Activated T-cell treated with anti-CD3 and anti-CD28 coated beads, Interleukin-2, amount 50 U/mL, for 72 hours (primary cell): Measurements from ENCODE around the gene TOB1. TPM values are rescaled to one million over a fixed set of nuclear protein-coding genes. Genes with fewer than 3 reads are reported as not detected.
A peak's percentile ranks its signal among the peaks of the same experiment; 100 is the strongest.
"Not testable (repeated sequence)": the region's sequence is repeated elsewhere in the genome, so short reads cannot be mapped to it uniquely, and the experiment has no call there.

Experiments
- ATAC-seq, 2 donors: fragments of 150-1000 bp; cut with Tn5 transposase; replicated peaks in 1 of 2; 2 replicates each; pipeline ENCODE4 v1.10.0; 2021; ENCODE audit warnings: moderate library complexity in 2 of 2, mild to moderate bottlenecking in 1 of 2
- DNase-seq, 2 donors: peaks; one replicate each; pipeline ENCODE4 v3.0.0; 2021 to 2022; ENCODE audit warnings: mixed read lengths in 1 of 2
- H3K27ac Mint-ChIP-seq: one replicate; pipeline ENCODE4 v1.8.0; 2022; ENCODE audit warnings: mild to moderate bottlenecking, moderate library complexity, mixed read lengths
- H3K27me3 Mint-ChIP-seq: one replicate; pipeline ENCODE4 v1.8.0; 2022; ENCODE audit warnings: low read depth, mixed read lengths
- H3K36me3 Mint-ChIP-seq, 2 donors: one replicate each; pipeline ENCODE4 v1.8.0; 2022; ENCODE audit warnings: mixed read lengths in 2 of 2, mild to moderate bottlenecking in 1 of 2; ENCODE audit not compliant: insufficient read depth in 2 of 2
- H3K4me1 Mint-ChIP-seq: one replicate; pipeline ENCODE4 v1.8.0; 2022; ENCODE audit warnings: low read depth, mixed read lengths
- H3K4me3 Mint-ChIP-seq, 2 donors: one replicate each; pipeline ENCODE4 v1.8.0; 2022; ENCODE audit warnings: mild to moderate bottlenecking in 2 of 2, mixed read lengths in 2 of 2, moderate library complexity in 2 of 2
- H3K9me3 Mint-ChIP-seq, 2 donors: one replicate each; pipeline ENCODE4 v1.8.0; 2022; ENCODE audit warnings: mixed read lengths in 2 of 2
- total RNA-seq, 2 donors: library from RNA; stranded (reverse); gene quantifications; one replicate each; pipeline ENCODE4 v1.2.3, GENCODE V29; 2022

TOB1 gene
- total RNA-seq, 2 donors from 2014 or later: 57.3 to 68.9 TPM

GRCh38 chr17:50903604-50904517 is 37.7 kb upstream of the TOB1 start:
- Mint-ChIP-seq H3K36me3 (no peaks in the 10 kb centered on the region), H3K4me3 (peak overlapping the region; percentile 76 to 88), H3K27ac (peak overlapping the region; percentile 97), H3K27me3 (no peaks in the 10 kb centered on the region), H3K9me3 (no peaks in the 10 kb centered on the region), H3K4me1 (peaks cover 63% of the 10 kb centered on the region)
- DNase-seq: peak; percentile 71 to 75
- ATAC-seq: peak; percentile 87 to 91

- peaks cover 55% of the 10 kb centered on the region for H3K4me1 Mint-ChIP-seq
- peak overlapping the region; percentile 76 to 88 for H3K4me3 Mint-ChIP-seq
- H3K27ac Mint-ChIP-seq: peak overlapping the region; percentile 97
These were observed 36.5 kb upstream of the TOB1 start for GRCh38 chr17:50902372-50903353.

GRCh38 chr17:50900383-50900892 is 34.3 kb upstream of the TOB1 start:
- Mint-ChIP-seq H3K4me1 (peaks cover 44% of the 10 kb centered on the region), H3K27ac (no peak overlapping the region), H3K36me3 (no peaks in the 10 kb centered on the region), H3K9me3 (no peaks in the 10 kb centered on the region), H3K4me3 (no peak overlapping the region), H3K27me3 (no peaks in the 10 kb centered on the region)
- ATAC-seq (no peak), DNase-seq (no peak)

More at GRCh38 chr17:50902372-50903353, 36.5 kb upstream of the TOB1 start:
- Mint-ChIP-seq H3K9me3 (no peaks in the 10 kb centered on the region), H3K27me3 (no peaks in the 10 kb centered on the region), H3K36me3 (no peaks in the 10 kb centered on the region)
- ATAC-seq (no peak), DNase-seq (no peak)

GRCh38 chr17:50899559-50900319 is 33.6 kb upstream of the TOB1 start:
- no peaks in the 10 kb centered on the region for H3K36me3 Mint-ChIP-seq

GRCh38 chr17:50899005-50899460 is 32.9 kb upstream of the TOB1 start:
- Mint-ChIP-seq H3K27ac (no peak overlapping the region), H3K27me3 (no peaks in the 10 kb centered on the region), H3K4me1 (peaks cover 37% of the 10 kb centered on the region), H3K9me3 (no peaks in the 10 kb centered on the region), H3K36me3 (no peaks in the 10 kb centered on the region), H3K4me3 (no peak overlapping the region)
- DNase-seq (no peak), ATAC-seq (no peak)

More at GRCh38 chr17:50899559-50900319, 33.6 kb upstream of the TOB1 start:
- ATAC-seq (no peak), DNase-seq (no peak)
- H3K27me3 Mint-ChIP-seq: no peaks in the 10 kb centered on the region
- H3K4me1 Mint-ChIP-seq: peaks cover 42% of the 10 kb centered on the region
- H3K9me3 Mint-ChIP-seq: no peaks in the 10 kb centered on the region
- no peak overlapping the region for H3K4me3 Mint-ChIP-seq
- H3K27ac Mint-ChIP-seq: no peak overlapping the region

- Mint-ChIP-seq H3K4me1 (peaks cover 31% of the 10 kb centered on the region), H3K27me3 (no peaks in the 10 kb centered on the region), H3K36me3 (no peaks in the 10 kb centered on the region), H3K27ac (no peak overlapping the region), H3K9me3 (no peaks in the 10 kb centered on the region), H3K4me3 (no peak overlapping the region)
- ATAC-seq (no peak), DNase-seq (no peak)
These were observed 32.3 kb upstream of the TOB1 start for GRCh38 chr17:50898369-50899004.

GRCh38 chr17:50894513-50894912 is 28.4 kb upstream of the TOB1 start:
- H3K4me3 Mint-ChIP-seq, H3K27me3 Mint-ChIP-seq, DNase-seq, H3K27ac Mint-ChIP-seq, H3K4me1 Mint-ChIP-seq, H3K36me3 Mint-ChIP-seq, ATAC-seq, H3K9me3 Mint-ChIP-seq: not testable (repeated sequence)

GRCh38 chr17:50893183-50893993 is 27.2 kb upstream of the TOB1 start:
- no peak overlapping the region for H3K27ac Mint-ChIP-seq
- peaks cover 4% of the 10 kb centered on the region for H3K4me1 Mint-ChIP-seq
- no peak overlapping the region for H3K4me3 Mint-ChIP-seq
- ATAC-seq (no peak), DNase-seq (no peak)
- H3K36me3 Mint-ChIP-seq: no peaks in the 10 kb centered on the region
- H3K9me3 Mint-ChIP-seq: no peaks in the 10 kb centered on the region
- no peaks in the 10 kb centered on the region for H3K27me3 Mint-ChIP-seq

- no peak for ATAC-seq
- no peak for DNase-seq
- peaks cover 6% of the 10 kb centered on the region for H3K4me1 Mint-ChIP-seq
- no peaks in the 10 kb centered on the region for H3K27me3 Mint-ChIP-seq
- no peak overlapping the region for H3K27ac Mint-ChIP-seq
- H3K4me3 Mint-ChIP-seq: no peak overlapping the region
- no peaks in the 10 kb centered on the region for H3K36me3 Mint-ChIP-seq
- H3K9me3 Mint-ChIP-seq: no peaks in the 10 kb centered on the region
These were observed 26.1 kb upstream of the TOB1 start for GRCh38 chr17:50892101-50892776.

GRCh38 chr17:50891577-50891989 is 25.4 kb upstream of the TOB1 start:
- no peaks in the 10 kb centered on the region for H3K9me3 Mint-ChIP-seq
- no peak overlapping the region for H3K27ac Mint-ChIP-seq
- H3K4me1 Mint-ChIP-seq: peaks cover 11% of the 10 kb centered on the region
- H3K36me3 Mint-ChIP-seq: no peaks in the 10 kb centered on the region
- H3K4me3 Mint-ChIP-seq: no peak overlapping the region
- no peak for DNase-seq
- H3K27me3 Mint-ChIP-seq: no peaks in the 10 kb centered on the region
- ATAC-seq: no peak
